ENCODE measurements around the gene DIP2B.
"Not testable (repeated sequence)": the region's sequence is repeated elsewhere in the genome, so short reads cannot be mapped to it uniquely, and the experiment has no call there.

Gene DIP2B

GRCh38 chr12:50765095-50765911, 260.5 kb downstream of the DIP2B start:
- TF ChIP-seq CTCF (IDR thresholded peaks at IDR 0.05; ENCODE audit: control insufficient read depth, extremely low read depth, insufficient read depth) = peak; percentile 83
- peak overlapping the region; percentile 66 for H3K4me3 ChIP-seq (ENCODE audit: low read depth, low read length)
- no peak for DNase-seq (ENCODE audit: low read depth)

- TF ChIP-seq CTCF (IDR thresholded peaks at IDR 0.05; ENCODE audit: control insufficient read depth, extremely low read depth, insufficient read depth) = no peak
- DNase-seq (ENCODE audit: low read depth) = no peak
- no peak overlapping the region for H3K4me3 ChIP-seq (ENCODE audit: low read depth, low read length)
Measured at GRCh38 chr12:50768391-50768790, 263.6 kb downstream of the DIP2B start.

GRCh38 chr12:50768813-50769212, 264.0 kb downstream of the DIP2B start:
- not testable (repeated sequence) for DNase-seq (ENCODE audit: low read depth); H3K4me3 ChIP-seq (ENCODE audit: low read depth, low read length)

GRCh38 chr12:50771409-50771808, 266.6 kb downstream of the DIP2B start:
- TF ChIP-seq CTCF (IDR thresholded peaks at IDR 0.05; ENCODE audit: control insufficient read depth, extremely low read depth, insufficient read depth) = no peak

GRCh38 chr12:50772470-50772869, 267.7 kb downstream of the DIP2B start:
- no peak overlapping the region for H3K4me3 ChIP-seq (ENCODE audit: low read depth, low read length)
- no peak for TF ChIP-seq CTCF (IDR thresholded peaks at IDR 0.05; ENCODE audit: control insufficient read depth, extremely low read depth, insufficient read depth)
- DNase-seq (ENCODE audit: low read depth) = no peak

More at GRCh38 chr12:50771409-50771808, 266.6 kb downstream of the DIP2B start:
- no peak for DNase-seq (ENCODE audit: low read depth)
- H3K4me3 ChIP-seq (ENCODE audit: low read depth, low read length) = no peak overlapping the region

GRCh38 chr12:50772877-50773276, 268.1 kb downstream of the DIP2B start:
- TF ChIP-seq CTCF (IDR thresholded peaks at IDR 0.05; ENCODE audit: control insufficient read depth, extremely low read depth, insufficient read depth) = no peak
- no peak for DNase-seq (ENCODE audit: low read depth)
- H3K4me3 ChIP-seq (ENCODE audit: low read depth, low read length) = no peak overlapping the region

- DNase-seq (ENCODE audit: low read depth) = no peak
- TF ChIP-seq CTCF (IDR thresholded peaks at IDR 0.05; ENCODE audit: control insufficient read depth, extremely low read depth, insufficient read depth) = no peak
- H3K4me3 ChIP-seq (ENCODE audit: low read depth, low read length) = no peak overlapping the region
Measured at GRCh38 chr12:50775251-50775650, 270.5 kb downstream of the DIP2B start.
